ENCODE data around the gene GABPB1. TPM values are rescaled to one million over a fixed set of nuclear protein-coding genes. Genes with fewer than 3 reads are reported as not detected.

GABPB1 gene
- total RNA-seq, 1 donor from 2014 or later = 69.5 TPM

GRCh38 chr15:50339717-50340116 is 15.3 kb downstream of the GABPB1 start:
- Mint-ChIP-seq H3K4me3 (ENCODE audit: low read depth) (no peak overlapping the region), H3K27ac (no peak overlapping the region), H3K4me1 (ENCODE audit: low read depth) (peaks cover 26% of the 10 kb centered on the region), H3K27me3 (ENCODE audit: low read depth) (no peaks in the 10 kb centered on the region), H3K9me3 (no peaks in the 10 kb centered on the region), H3K36me3 (ENCODE audit: low read depth) (peaks cover 42% of the 10 kb centered on the region)
- DNase-seq (ENCODE audit: low spot score) = no peak
- intact Hi-C loops (cut with micrococcal nuclease) = no loop called here

- Mint-ChIP-seq H3K27me3 (ENCODE audit: low read depth) (no peaks in the 10 kb centered on the region), H3K27ac (peak overlapping the region; percentile 19), H3K9me3 (no peaks in the 10 kb centered on the region)
Observed at GRCh38 chr15:50335251-50335650, 19.7 kb downstream of the GABPB1 start.

DNA sequence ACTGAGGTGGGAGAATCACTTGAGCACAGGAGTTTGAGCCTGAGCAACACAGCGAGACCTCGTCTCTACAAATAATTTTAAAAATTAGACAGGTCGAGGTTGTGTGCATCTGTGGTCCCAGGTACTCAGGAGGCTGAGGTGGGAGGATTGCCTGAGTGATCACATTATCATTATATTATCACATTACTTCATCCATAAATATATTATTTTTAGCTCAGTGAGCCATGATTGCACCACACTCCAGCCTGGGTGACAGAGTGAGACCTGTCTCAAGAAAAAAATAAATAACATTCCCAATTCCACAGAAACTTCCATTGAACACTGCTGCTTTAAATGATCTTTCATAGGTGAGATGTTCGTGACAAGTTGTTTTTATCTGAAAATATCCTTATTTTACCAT is 21.8 kb downstream of the GABPB1 start:
- H3K4me1 Mint-ChIP-seq (ENCODE audit: low read depth) = peaks cover 25% of the 10 kb centered on the region
- DNase-seq (ENCODE audit: low spot score) = no peak
- intact Hi-C loops (cut with micrococcal nuclease) = no loop called here
- no peak overlapping the region for H3K27ac Mint-ChIP-seq
- H3K36me3 Mint-ChIP-seq (ENCODE audit: low read depth) = peaks cover 33% of the 10 kb centered on the region
- H3K9me3 Mint-ChIP-seq = no peaks in the 10 kb centered on the region
- H3K27me3 Mint-ChIP-seq (ENCODE audit: low read depth) = no peaks in the 10 kb centered on the region
- no peak overlapping the region for H3K4me3 Mint-ChIP-seq (ENCODE audit: low read depth)

More at GRCh38 chr15:50335251-50335650, 19.7 kb downstream of the GABPB1 start:
- H3K36me3 Mint-ChIP-seq (ENCODE audit: low read depth) = peaks cover 49% of the 10 kb centered on the region
- intact Hi-C loops (cut with micrococcal nuclease) = no loop called here
- no peak for DNase-seq (ENCODE audit: low spot score)
- peaks cover 33% of the 10 kb centered on the region for H3K4me1 Mint-ChIP-seq (ENCODE audit: low read depth)
- H3K4me3 Mint-ChIP-seq (ENCODE audit: low read depth) = no peak overlapping the region

- intact Hi-C loops (cut with micrococcal nuclease) = no loop called here
- Mint-ChIP-seq H3K4me3 (ENCODE audit: low read depth) (no peak overlapping the region), H3K27me3 (ENCODE audit: low read depth) (no peaks in the 10 kb centered on the region), H3K4me1 (ENCODE audit: low read depth) (peaks cover 27% of the 10 kb centered on the region), H3K36me3 (ENCODE audit: low read depth) (peaks cover 35% of the 10 kb centered on the region), H3K9me3 (no peaks in the 10 kb centered on the region), H3K27ac (peak overlapping the region; percentile 2)
- DNase-seq (ENCODE audit: low spot score) = no peak
Observed at GRCh38 chr15:50330921-50331320, 24.1 kb downstream of the GABPB1 start.

GRCh38 chr15:50328116-50328515 is 26.9 kb downstream of the GABPB1 start:
- no peaks in the 10 kb centered on the region for H3K27me3 Mint-ChIP-seq (ENCODE audit: low read depth)
- intact Hi-C loops (cut with micrococcal nuclease) = no loop called here
- no peaks in the 10 kb centered on the region for H3K9me3 Mint-ChIP-seq
- no peak overlapping the region for H3K4me3 Mint-ChIP-seq (ENCODE audit: low read depth)
- peaks cover 16% of the 10 kb centered on the region for H3K4me1 Mint-ChIP-seq (ENCODE audit: low read depth)
- no peak for DNase-seq (ENCODE audit: low spot score)
- peaks cover 26% of the 10 kb centered on the region for H3K36me3 Mint-ChIP-seq (ENCODE audit: low read depth)
- no peak overlapping the region for H3K27ac Mint-ChIP-seq

GRCh38 chr15:50321680-50322210 is 33.3 kb downstream of the GABPB1 start:
- peaks cover 13% of the 10 kb centered on the region for H3K4me1 Mint-ChIP-seq (ENCODE audit: low read depth)

GRCh38 chr15:50320504-50320903 is 34.5 kb downstream of the GABPB1 start:
- intact Hi-C loops (cut with micrococcal nuclease) = no loop called here
- DNase-seq (ENCODE audit: low spot score) = no peak
- Mint-ChIP-seq H3K27ac (no peak overlapping the region), H3K9me3 (no peaks in the 10 kb centered on the region), H3K27me3 (ENCODE audit: low read depth) (no peaks in the 10 kb centered on the region), H3K36me3 (ENCODE audit: low read depth) (peaks cover 12% of the 10 kb centered on the region), H3K4me3 (ENCODE audit: low read depth) (no peak overlapping the region), H3K4me1 (ENCODE audit: low read depth) (peaks cover 15% of the 10 kb centered on the region)

More at GRCh38 chr15:50321680-50322210, 33.3 kb downstream of the GABPB1 start:
- intact Hi-C loops (cut with micrococcal nuclease) = no loop called here
- DNase-seq (ENCODE audit: low spot score) = no peak
- Mint-ChIP-seq H3K36me3 (ENCODE audit: low read depth) (peaks cover 12% of the 10 kb centered on the region), H3K27ac (no peak overlapping the region), H3K27me3 (ENCODE audit: low read depth) (no peaks in the 10 kb centered on the region), H3K4me3 (ENCODE audit: low read depth) (no peak overlapping the region), H3K9me3 (no peaks in the 10 kb centered on the region)

- H3K36me3 Mint-ChIP-seq (ENCODE audit: low read depth) = peaks cover 12% of the 10 kb centered on the region
- H3K4me3 Mint-ChIP-seq (ENCODE audit: low read depth) = peak overlapping the region; percentile 60
- H3K27ac Mint-ChIP-seq = peak overlapping the region; percentile 81
Observed at GRCh38 chr15:50318697-50319096, 36.3 kb downstream of the GABPB1 start.

DNA sequence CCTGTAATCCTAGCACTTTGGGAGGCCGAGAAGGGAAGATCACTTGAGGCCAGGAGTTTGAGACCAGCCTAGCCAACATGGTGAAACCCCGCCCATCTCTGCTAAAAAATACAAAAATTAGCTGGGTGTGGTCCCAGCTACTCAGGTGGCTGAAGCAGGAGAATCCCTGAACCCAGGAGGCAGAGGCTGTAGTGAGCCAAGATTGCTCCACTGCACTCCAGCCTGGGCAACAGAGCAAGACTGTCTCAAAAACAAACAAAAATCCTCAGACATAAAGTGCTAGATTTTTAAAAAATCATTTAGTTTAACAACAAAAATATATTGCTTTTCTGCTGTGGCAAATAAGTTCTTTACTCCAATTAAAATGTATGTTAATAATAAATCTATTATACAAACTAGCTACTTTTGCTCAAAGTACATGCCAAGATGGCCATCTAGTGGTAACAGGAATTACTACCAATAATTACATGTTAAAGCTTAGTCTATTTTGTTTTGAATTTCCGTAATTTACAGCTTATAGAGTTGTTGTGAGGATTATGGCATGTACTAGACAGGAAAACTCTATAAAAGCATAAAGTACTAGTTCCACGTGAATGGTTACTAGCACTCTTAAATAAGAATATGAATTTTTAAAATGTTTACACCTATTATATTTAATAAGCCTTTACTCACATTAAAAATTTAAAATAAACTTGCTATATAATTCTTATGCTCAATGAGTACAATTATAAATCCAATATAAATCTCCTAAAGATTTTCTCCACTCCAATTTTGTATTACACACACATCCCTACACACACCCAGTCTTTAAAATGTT is 39.0 kb downstream of the GABPB1 start:
- H3K36me3 Mint-ChIP-seq (ENCODE audit: low read depth) = peaks cover 20% of the 10 kb centered on the region
- no peaks in the 10 kb centered on the region for H3K9me3 Mint-ChIP-seq
- no peaks in the 10 kb centered on the region for H3K27me3 Mint-ChIP-seq (ENCODE audit: low read depth)
- H3K4me1 Mint-ChIP-seq (ENCODE audit: low read depth) = peaks cover 34% of the 10 kb centered on the region
- intact Hi-C loops (cut with micrococcal nuclease) = loop anchor here (2.0 to 5.0 kb wide), 2 partner anchors 54 to 133 kb away; partner anchors contain the start of gene SLC27A2
- DNase-seq (ENCODE audit: low spot score) = no peak
- H3K27ac Mint-ChIP-seq = no peak overlapping the region
- no peak overlapping the region for H3K4me3 Mint-ChIP-seq (ENCODE audit: low read depth)

More at GRCh38 chr15:50318697-50319096, 36.3 kb downstream of the GABPB1 start:
- DNase-seq (ENCODE audit: low spot score) = no peak
- H3K9me3 Mint-ChIP-seq = no peaks in the 10 kb centered on the region
- no peaks in the 10 kb centered on the region for H3K27me3 Mint-ChIP-seq (ENCODE audit: low read depth)
- intact Hi-C loops (cut with micrococcal nuclease) = loop anchor here (5.0 kb wide), 1 partner anchor 56 kb away; no protein-coding TSS in a partner anchor
- H3K4me1 Mint-ChIP-seq (ENCODE audit: low read depth) = peaks cover 18% of the 10 kb centered on the region

- Mint-ChIP-seq H3K9me3 (peaks cover 16% of the 10 kb centered on the region), H3K4me1 (ENCODE audit: low read depth) (peaks cover 23% of the 10 kb centered on the region), H3K27ac (peak overlapping the region; percentile 49), H3K27me3 (ENCODE audit: low read depth) (no peaks in the 10 kb centered on the region), H3K36me3 (ENCODE audit: low read depth) (peaks cover 42% of the 10 kb centered on the region), H3K4me3 (ENCODE audit: low read depth) (no peak overlapping the region)
- DNase-seq (ENCODE audit: low spot score) = no peak
- intact Hi-C loops (cut with micrococcal nuclease) = loop anchor here (5.0 kb wide), 2 partner anchors 65 to 160 kb away; no protein-coding TSS in a partner anchor
Observed at GRCh38 chr15:50312636-50313035, 42.4 kb downstream of the GABPB1 start.

DNA sequence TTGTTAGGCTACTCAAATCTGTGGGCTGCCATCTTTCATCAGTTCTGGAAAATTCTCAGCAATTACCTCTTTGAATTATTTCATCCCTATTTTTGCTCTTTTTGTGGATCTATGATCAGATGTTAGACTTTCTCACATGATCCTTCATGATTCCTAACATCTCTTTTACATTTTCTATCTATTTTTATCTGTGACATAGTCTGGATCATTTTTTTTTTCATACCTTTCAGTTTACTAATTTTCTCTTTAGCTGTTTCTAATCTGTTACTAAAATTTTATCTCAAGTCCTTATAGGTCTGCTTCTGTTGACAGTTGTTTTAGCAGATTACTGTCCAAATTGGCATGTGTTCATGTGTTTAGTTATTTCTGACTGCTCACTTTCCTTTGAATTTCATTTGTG is 47.2 kb downstream of the GABPB1 start:
- intact Hi-C loops (cut with micrococcal nuclease) = no loop called here
- H3K27ac Mint-ChIP-seq = no peak overlapping the region
- DNase-seq (ENCODE audit: low spot score) = no peak
- no peak overlapping the region for H3K4me3 Mint-ChIP-seq (ENCODE audit: low read depth)
- H3K9me3 Mint-ChIP-seq = peaks cover 24% of the 10 kb centered on the region
- no peaks in the 10 kb centered on the region for H3K27me3 Mint-ChIP-seq (ENCODE audit: low read depth)
- H3K4me1 Mint-ChIP-seq (ENCODE audit: low read depth) = peaks cover 19% of the 10 kb centered on the region
- peaks cover 75% of the 10 kb centered on the region for H3K36me3 Mint-ChIP-seq (ENCODE audit: low read depth)

DNA sequence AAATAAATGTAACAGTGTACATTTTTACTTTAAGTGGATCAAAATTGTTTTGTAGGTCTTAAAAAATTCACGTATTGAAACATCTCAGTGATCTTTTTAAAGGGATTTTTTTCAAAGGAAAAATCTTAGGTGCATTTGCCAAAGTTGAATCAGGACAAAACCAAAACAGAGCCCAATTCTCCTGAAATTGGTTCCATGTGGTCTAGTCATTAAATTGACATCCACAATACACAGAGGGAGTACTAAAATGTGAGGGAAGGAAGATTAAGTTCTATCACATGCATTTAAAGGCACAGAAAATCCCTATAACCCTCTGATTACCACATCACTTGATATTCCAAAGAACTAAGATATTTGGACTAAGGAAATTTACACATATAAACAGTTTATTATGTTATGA is 50.2 kb downstream of the GABPB1 start:
- peaks cover 86% of the 10 kb centered on the region for H3K36me3 Mint-ChIP-seq (ENCODE audit: low read depth)
- H3K9me3 Mint-ChIP-seq = peaks cover 24% of the 10 kb centered on the region
- H3K27me3 Mint-ChIP-seq (ENCODE audit: low read depth) = no peaks in the 10 kb centered on the region
- peaks cover 5% of the 10 kb centered on the region for H3K4me1 Mint-ChIP-seq (ENCODE audit: low read depth)
- no peak overlapping the region for H3K4me3 Mint-ChIP-seq (ENCODE audit: low read depth)
- H3K27ac Mint-ChIP-seq = no peak overlapping the region
- intact Hi-C loops (cut with micrococcal nuclease) = no loop called here
- DNase-seq (ENCODE audit: low spot score) = no peak

DNA sequence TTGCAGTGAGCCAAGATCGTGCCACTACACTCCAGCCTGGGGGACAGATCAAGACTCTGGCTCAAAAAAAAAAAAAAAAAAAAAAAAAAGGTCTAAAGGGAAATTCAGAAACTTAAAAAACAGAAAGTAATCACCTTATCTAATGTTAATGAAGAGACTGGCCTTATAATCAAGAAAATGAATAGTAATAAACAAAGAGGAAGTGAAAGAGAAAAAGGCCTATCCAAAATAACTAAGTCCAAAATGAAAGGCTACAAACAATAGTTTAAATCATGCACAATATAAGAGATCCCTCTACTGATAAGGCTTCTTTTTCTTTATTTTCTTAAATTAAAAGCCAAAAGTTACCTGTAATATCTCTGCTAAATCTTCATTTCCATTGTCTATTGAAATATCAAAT is 52.4 kb downstream of the GABPB1 start:
- Mint-ChIP-seq H3K4me3 (ENCODE audit: low read depth) (no peak overlapping the region), H3K27me3 (ENCODE audit: low read depth) (no peaks in the 10 kb centered on the region), H3K4me1 (ENCODE audit: low read depth) (peaks cover 6% of the 10 kb centered on the region), H3K27ac (no peak overlapping the region), H3K9me3 (peaks cover 8% of the 10 kb centered on the region), H3K36me3 (ENCODE audit: low read depth) (peaks cover 79% of the 10 kb centered on the region)
- intact Hi-C loops (cut with micrococcal nuclease) = no loop called here
- DNase-seq (ENCODE audit: low spot score) = no peak

Measured in activated T-helper 2 cell treated with anti-CD3 and anti-CD28 coated beads, Interferon-gamma antibody, Interleukin-2, Interleukin-4, amounts not matched to agents 10 μg/mL and 5 μg/mL and 100 μg/mL, durations not matched to agents 14 hours and 24 hours and 36 hours (primary cell).